Measurements from ENCODE around the gene TP53BP2.
A peak's percentile ranks its signal among the peaks of the same experiment; 100 is the strongest.
"Not testable (repeated sequence)": the region's sequence is repeated elsewhere in the genome, so short reads cannot be mapped to it uniquely, and the experiment has no call there.

Gene TP53BP2

GRCh38 chr1:223828162-223828848 is 17.4 kb downstream of the TP53BP2 start:
- no peak for DNase-seq (ENCODE audit: low spot score)

GRCh38 chr1:223827193-223827663 is 18.5 kb downstream of the TP53BP2 start:
- no peak for DNase-seq (ENCODE audit: low spot score)

- DNase-seq (ENCODE audit: low spot score) = no peak
Measured at GRCh38 chr1:223825767-223826748, 19.7 kb downstream of the TP53BP2 start.

- no peak for DNase-seq (ENCODE audit: low spot score)
Measured at GRCh38 chr1:223824712-223825111, 21.0 kb downstream of the TP53BP2 start.

GRCh38 chr1:223824287-223824686 is 21.5 kb downstream of the TP53BP2 start:
- no peak for DNase-seq (ENCODE audit: low spot score)

GRCh38 chr1:223820971-223821370 is 24.8 kb downstream of the TP53BP2 start:
- DNase-seq (ENCODE audit: low spot score) = no peak

GRCh38 chr1:223820515-223820858 is 25.3 kb downstream of the TP53BP2 start:
- no peak for DNase-seq (ENCODE audit: low spot score)

- no peak for DNase-seq (ENCODE audit: low spot score)
Measured at GRCh38 chr1:223819730-223820514, 25.8 kb downstream of the TP53BP2 start.

GRCh38 chr1:223817265-223817664 is 28.5 kb downstream of the TP53BP2 start:
- not testable (repeated sequence) for DNase-seq (ENCODE audit: low spot score)

- DNase-seq (ENCODE audit: low spot score) = no peak
Measured at GRCh38 chr1:223815865-223816264, 29.9 kb downstream of the TP53BP2 start.

- DNase-seq (ENCODE audit: low spot score) = no peak
Measured at GRCh38 chr1:223815020-223815853, 30.5 kb downstream of the TP53BP2 start.

GRCh38 chr1:223813645-223814044 is 32.1 kb downstream of the TP53BP2 start:
- DNase-seq (ENCODE audit: low spot score) = no peak

- DNase-seq (ENCODE audit: low spot score) = peak; percentile 63
Measured at GRCh38 chr1:223811634-223812101, 34.1 kb downstream of the TP53BP2 start.

GRCh38 chr1:223810586-223810985 is 35.2 kb downstream of the TP53BP2 start:
- no peak for DNase-seq (ENCODE audit: low spot score)

- not testable (repeated sequence) for DNase-seq (ENCODE audit: low spot score)
Measured at GRCh38 chr1:223809905-223810304, 35.8 kb downstream of the TP53BP2 start.

- DNase-seq (ENCODE audit: low spot score) = peak; percentile 44
Measured at GRCh38 chr1:223803211-223803610, 42.5 kb downstream of the TP53BP2 start.

GRCh38 chr1:223802602-223803001 is 43.1 kb downstream of the TP53BP2 start:
- DNase-seq (ENCODE audit: low spot score) = peak; percentile 90

GRCh38 chr1:223802032-223802431 is 43.7 kb downstream of the TP53BP2 start:
- DNase-seq (ENCODE audit: low spot score) = peak; percentile 62

- DNase-seq (ENCODE audit: low spot score) = peak; percentile 36
Measured at GRCh38 chr1:223796210-223796609, 49.5 kb downstream of the TP53BP2 start.

GRCh38 chr1:223794136-223794880 is 51.4 kb downstream of the TP53BP2 start:
- DNase-seq (ENCODE audit: low spot score) = no peak
